DND-41 (cell line): ENCODE measurements around the gene MRNIP.

Experiments used
- ATAC-seq: fragments of 200-7000 bp; cut with Tn5 transposase; 3 replicates; pipeline ENCODE4 v1.9.1; 2021; ENCODE audit warnings: low read depth; ENCODE audit not compliant: insufficient read depth
- DNase-seq: peaks from one replicate; pipeline ENCODE4 v3.0.0-alpha.2; 2020
- H2AFZ ChIP-seq: 2 replicates; pipeline ENCODE4 v1.6.0; 2012; ENCODE audit warnings: low read depth, low read length
- H3K27ac ChIP-seq: 2 replicates; pipeline ENCODE4 v1.5.1; 2012; ENCODE audit warnings: low read length, inconsistent platforms
- H3K27me3 ChIP-seq: fragments of 200-600 bp; sonication (generic); 2 replicates; pipeline ENCODE4 v1.6.0; 2012; ENCODE audit warnings: low read length, mild to moderate bottlenecking, inconsistent platforms; ENCODE audit not compliant: insufficient read depth, poor library complexity
- H3K36me3 ChIP-seq: 2 replicates; pipeline ENCODE4 v1.5.1; 2012; ENCODE audit warnings: low read length, inconsistent platforms; ENCODE audit not compliant: insufficient read depth
- H3K4me1 ChIP-seq: 2 replicates; pipeline ENCODE4 v1.5.1; 2012; ENCODE audit warnings: mild to moderate bottlenecking, low read length; ENCODE audit not compliant: insufficient read depth
- H3K4me2 ChIP-seq: 2 replicates; pipeline ENCODE4 v1.6.0; 2012; ENCODE audit warnings: mild to moderate bottlenecking, moderate library complexity, low read length, inconsistent platforms; ENCODE audit not compliant: insufficient read depth
- H3K4me3 ChIP-seq, 2 experiments: fragments of 200-600 bp in 1 of 2; shearing (Covaris generic) in 1 of 2; 2 replicates each; pipeline ENCODE4 v1.5.1; 2012 to 2016; ENCODE audit warnings: inconsistent platforms in 2 of 2, low read length in 2 of 2, mild to moderate bottlenecking in 2 of 2, low read depth in 1 of 2, moderate library complexity in 1 of 2
- H3K79me2 ChIP-seq: 2 replicates; pipeline ENCODE4 v1.6.0; 2012; ENCODE audit warnings: low read length, inconsistent platforms; ENCODE audit not compliant: insufficient read depth
- H3K9ac ChIP-seq: 2 replicates; pipeline ENCODE4 v1.6.0; 2012; ENCODE audit warnings: low read depth, mild to moderate bottlenecking, inconsistent platforms, low read length, moderate library complexity
- H3K9me3 ChIP-seq: 2 replicates; pipeline ENCODE4 v1.5.1; 2012; ENCODE audit warnings: low read length, moderate library complexity, mild to moderate bottlenecking, inconsistent platforms; ENCODE audit not compliant: insufficient read depth, severe bottlenecking
- H4K20me1 ChIP-seq: 2 replicates; pipeline ENCODE4 v1.6.0; 2012; ENCODE audit warnings: low read length; ENCODE audit not compliant: insufficient read depth
- CTCF ChIP-seq: IDR thresholded peaks from 2 replicates; pipeline ENCODE4 v1.5.1; 2012; ENCODE audit warnings: borderline replicate concordance, low read length, moderate library complexity, mild to moderate bottlenecking; ENCODE audit not compliant: poor library complexity, severe bottlenecking; ENCODE audit errors: extremely low read depth
- EZH2 ChIP-seq: IDR thresholded peaks from 3 replicates; pipeline ENCODE4 v1.6.1; 2012; ENCODE audit warnings: borderline replicate concordance, low read depth, mild to moderate bottlenecking, moderate library complexity, low read length, inconsistent platforms; ENCODE audit not compliant: severe bottlenecking

MRNIP gene

GRCh38 chr5:179805070-179805528, 53.5 kb downstream of the MRNIP start:
- peaks cover 45% of the 10 kb centered on the region for H3K4me1 ChIP-seq
- peaks cover 24% of the 10 kb centered on the region for H4K20me1 ChIP-seq
- no peak for ATAC-seq
- no peak overlapping the region for H3K27ac ChIP-seq
- peaks cover 12% of the 10 kb centered on the region; the same call in 1 of the 2 replicates for H3K36me3 ChIP-seq
- no peak for DNase-seq
- no peaks in the 10 kb centered on the region for H3K9me3 ChIP-seq
- H3K9ac ChIP-seq: peak overlapping the region; percentile 72; the same call in 1 of the 2 replicates
- TF ChIP-seq EZH2 (no peak), CTCF (no peak)
- H3K4me2 ChIP-seq: peak overlapping the region; percentile 95
- no peak overlapping the region for H2AFZ ChIP-seq
- H3K79me2 ChIP-seq: peaks cover 22% of the 10 kb centered on the region
- no peaks in the 10 kb centered on the region for H3K27me3 ChIP-seq
- peak overlapping the region in 1 of 2 experiments; percentile 90; a peak in 2 of 4 replicates for H3K4me3 ChIP-seq

GRCh38 chr5:179804555-179804947, 54.1 kb downstream of the MRNIP start:
- peaks cover 45% of the 10 kb centered on the region for H3K4me1 ChIP-seq
- peaks cover 24% of the 10 kb centered on the region for H4K20me1 ChIP-seq
- H3K4me2 ChIP-seq: peak overlapping the region; percentile 95
- H3K36me3 ChIP-seq: peaks cover 18% of the 10 kb centered on the region
- peaks cover 22% of the 10 kb centered on the region for H3K79me2 ChIP-seq
- H2AFZ ChIP-seq: no peak overlapping the region
- H3K27me3 ChIP-seq: no peaks in the 10 kb centered on the region
- DNase-seq (no peak), ATAC-seq (no peak)
- no peaks in the 10 kb centered on the region for H3K9me3 ChIP-seq
- no peak for TF ChIP-seq EZH2
- no peak for TF ChIP-seq CTCF
- H3K4me3 ChIP-seq: no peak overlapping the region
- H3K27ac ChIP-seq: no peak overlapping the region
- peak overlapping the region; percentile 72; the same call in 1 of the 2 replicates for H3K9ac ChIP-seq

- H3K9me3 ChIP-seq: no peaks in the 10 kb centered on the region
- H3K4me3 ChIP-seq: no peak overlapping the region
- H3K79me2 ChIP-seq: peaks cover 22% of the 10 kb centered on the region
- DNase-seq (peak; percentile 65), ATAC-seq (peak; percentile 52)
- peaks cover 24% of the 10 kb centered on the region for H3K36me3 ChIP-seq
- H3K27me3 ChIP-seq: no peaks in the 10 kb centered on the region
- H2AFZ ChIP-seq: no peak overlapping the region
- H3K27ac ChIP-seq: peak overlapping the region; percentile 50; the same call in 1 of the 2 replicates
- peak overlapping the region; percentile 95 for H3K4me2 ChIP-seq
- peaks cover 24% of the 10 kb centered on the region for H4K20me1 ChIP-seq
- no peak for TF ChIP-seq CTCF
- no peak for TF ChIP-seq EZH2
- peak overlapping the region; percentile 18; the same call in 1 of the 2 replicates for H3K9ac ChIP-seq
- peaks cover 45% of the 10 kb centered on the region for H3K4me1 ChIP-seq
Measured at GRCh38 chr5:179803651-179804554, 54.7 kb downstream of the MRNIP start.
